ENCODE data around the gene CALR3. TPM values are rescaled to one million over a fixed set of nuclear protein-coding genes. Genes with fewer than 3 reads are reported as not detected.
"Not testable (repeated sequence)": the region's sequence is repeated elsewhere in the genome, so short reads cannot be mapped to it uniquely, and the experiment has no call there.

The CALR3 gene
- total RNA-seq, 6 experiments from 2014 or later: not detected

- TF ChIP-seq CTCF (IDR thresholded peaks at IDR 0.05): no peak
- H3K4me1 Mint-ChIP-seq (ENCODE audit: low read depth): no peaks in the 10 kb centered on the region
- peaks cover 33% of the 10 kb centered on the region for H3K36me3 Mint-ChIP-seq (ENCODE audit: low read depth)
- no peak for DNase-seq
- H3K27me3 Mint-ChIP-seq (ENCODE audit: insufficient read depth): peaks cover 3% of the 10 kb centered on the region
- no peaks in the 10 kb centered on the region for H3K9me3 Mint-ChIP-seq
- no peak overlapping the region; the same call in 1 of the 2 replicates for H3K27ac Mint-ChIP-seq
- H3K4me3 Mint-ChIP-seq: no peak overlapping the region
Measured at GRCh38 chr19:16516923-16517610, 21.1 kb upstream of the CALR3 start.

- TF ChIP-seq CTCF (IDR thresholded peaks at IDR 0.05): no peak
- no peak for DNase-seq
- H3K4me1 Mint-ChIP-seq (ENCODE audit: low read depth): no peaks in the 10 kb centered on the region
- H3K27ac Mint-ChIP-seq: no peak overlapping the region
- H3K27me3 Mint-ChIP-seq (ENCODE audit: insufficient read depth): peaks cover 3% of the 10 kb centered on the region
- H3K4me3 Mint-ChIP-seq: no peak overlapping the region
- no peaks in the 10 kb centered on the region for H3K9me3 Mint-ChIP-seq
- H3K36me3 Mint-ChIP-seq (ENCODE audit: low read depth): peaks cover 30% of the 10 kb centered on the region
Measured at GRCh38 chr19:16516381-16516780, 20.4 kb upstream of the CALR3 start.

- no peak for DNase-seq
- Mint-ChIP-seq H3K27ac (no peak overlapping the region), H3K4me3 (no peak overlapping the region), H3K27me3 (ENCODE audit: insufficient read depth) (peaks cover 3% of the 10 kb centered on the region; the same call in 1 of the 2 replicates), H3K4me1 (ENCODE audit: low read depth) (no peaks in the 10 kb centered on the region), H3K9me3 (no peaks in the 10 kb centered on the region), H3K36me3 (ENCODE audit: low read depth) (peaks cover 20% of the 10 kb centered on the region)
- TF ChIP-seq CTCF (IDR thresholded peaks at IDR 0.05): no peak
Measured at GRCh38 chr19:16514383-16515019, 18.5 kb upstream of the CALR3 start.

- H3K4me1 Mint-ChIP-seq (ENCODE audit: low read depth): not testable (repeated sequence)
Measured at GRCh38 chr19:16512611-16513010, 16.6 kb upstream of the CALR3 start.

GRCh38 chr19:16509141-16510061 lies 13.4 kb upstream of the CALR3 start:
- no peak overlapping the region for H3K4me3 Mint-ChIP-seq
- no peaks in the 10 kb centered on the region for H3K9me3 Mint-ChIP-seq
- H3K4me1 Mint-ChIP-seq (ENCODE audit: low read depth): no peaks in the 10 kb centered on the region
- peaks cover 11% of the 10 kb centered on the region for H3K36me3 Mint-ChIP-seq (ENCODE audit: low read depth)
- H3K27me3 Mint-ChIP-seq (ENCODE audit: insufficient read depth): no peaks in the 10 kb centered on the region
- no peak overlapping the region for H3K27ac Mint-ChIP-seq
- TF ChIP-seq CTCF (IDR thresholded peaks at IDR 0.05): no peak
- DNase-seq: no peak

More at GRCh38 chr19:16512611-16513010, 16.6 kb upstream of the CALR3 start:
- H3K9me3 Mint-ChIP-seq; DNase-seq; H3K27ac Mint-ChIP-seq; H3K27me3 Mint-ChIP-seq (ENCODE audit: insufficient read depth); H3K4me3 Mint-ChIP-seq: not testable (repeated sequence)
- peaks cover 12% of the 10 kb centered on the region for H3K36me3 Mint-ChIP-seq (ENCODE audit: low read depth)

All from HFFc6 (cell line).